Activated CD4-positive, CD25-positive, alpha-beta regulatory T cell treated with anti-CD3 and anti-CD28 coated beads, Interleukin-2, amount 50 U/mL, for 16 hours (primary cell): ENCODE results near the gene BATF.

Experiments used
- DNase-seq: peaks from one replicate; pipeline ENCODE4 v3.0.0-alpha.2; 2020; ENCODE audit warnings: low read depth, low spot score

Gene BATF

GRCh38 chr14:75499084-75499875 is 23.0 kb upstream of the BATF start:
- DNase-seq, result no peak

GRCh38 chr14:75501080-75501479 is 21.2 kb upstream of the BATF start:
- DNase-seq, result no peak

- no peak for DNase-seq
Measured at GRCh38 chr14:75504411-75504810, 17.9 kb upstream of the BATF start.

- DNase-seq, result no peak
Measured at GRCh38 chr14:75506930-75507329, 15.3 kb upstream of the BATF start.

- DNase-seq, result no peak
Measured at GRCh38 chr14:75510547-75510946, 11.7 kb upstream of the BATF start.

GRCh38 chr14:75511201-75511600 is 11.1 kb upstream of the BATF start:
- no peak for DNase-seq

- no peak for DNase-seq
Measured at GRCh38 chr14:75513911-75514672, 8.2 kb upstream of the BATF start.

GRCh38 chr14:75514673-75515628 is 7.3 kb upstream of the BATF start:
- no peak for DNase-seq

GRCh38 chr14:75515629-75515996 is 6.7 kb upstream of the BATF start:
- no peak for DNase-seq

GRCh38 chr14:75518625-75519024 is 3.6 kb upstream of the BATF start:
- no peak for DNase-seq

- no peak for DNase-seq
Measured at GRCh38 chr14:75519394-75519793, 2.9 kb upstream of the BATF start.

- DNase-seq, result no peak
Measured at GRCh38 chr14:75519826-75520728, 2.2 kb upstream of the BATF start.

GRCh38 chr14:75520852-75521251 is 1.4 kb upstream of the BATF start:
- DNase-seq, result no peak

GRCh38 chr14:75521415-75522199 is 662 bp upstream of the BATF start:
- DNase-seq, result no peak

GRCh38 chr14:75522983-75523318 is 682 bp downstream of the BATF start:
- DNase-seq, result no peak

GRCh38 chr14:75523771-75524171 is 1.5 kb downstream of the BATF start:
- no peak for DNase-seq

- no peak for DNase-seq
Measured at GRCh38 chr14:75525969-75526368, 3.7 kb downstream of the BATF start.

GRCh38 chr14:75527449-75528163 is 5.3 kb downstream of the BATF start:
- DNase-seq, result no peak

- no peak for DNase-seq
Measured at GRCh38 chr14:75531256-75531655, 9.0 kb downstream of the BATF start.
